Esophagus mucosa (tissue), 1 donor: ENCODE results near the gene SLC30A9. TPM values are rescaled to one million over a fixed set of nuclear protein-coding genes. Genes with fewer than 3 reads are reported as not detected.

Experiments used
- total RNA-seq: library from RNA; stranded (reverse); gene quantifications from one replicate; pipeline ENCODE4 v1.2.4, GENCODE V29; 2023
- donor health status: DM: yes; HTN: yes; CAD: no.

SLC30A9 gene
- total RNA-seq, 1 donor from 2014 or later: 42.2 TPM

Other genes starting within 250 kb of the SLC30A9 start
- not detected for gene PHOX2B, start 241.8 kb upstream of the SLC30A9 start, total RNA-seq
- 51.5 TPM for gene TMEM33, start 55.1 kb upstream of the SLC30A9 start, total RNA-seq
- gene DCAF4L1, start 8.8 kb upstream of the SLC30A9 start, total RNA-seq: 0.08 TPM
- gene BEND4, start 162.1 kb downstream of the SLC30A9 start, total RNA-seq: 0.08 TPM